GM18873 (cell line): Measurements from ENCODE around the gene PRDX6.
"Not testable (repeated sequence)": the region's sequence is repeated elsewhere in the genome, so short reads cannot be mapped to it uniquely, and the experiment has no call there.

Source experiments
- ATAC-seq: cut with Tn5 transposase; IDR thresholded peaks from one replicate; pipeline ENCODE4 v1.9.1; 2021; ENCODE audit warnings: mild to moderate bottlenecking, moderate library complexity, moderate number of reproducible peaks; ENCODE audit not compliant: unreplicated experiment, low FRiP score

The PRDX6 gene

GRCh38 chr1:173493125-173493524 is 16.0 kb downstream of the PRDX6 start:
- not testable (repeated sequence) for ATAC-seq

- no peak for ATAC-seq
Measured at GRCh38 chr1:173495609-173496267, 18.6 kb downstream of the PRDX6 start.

- no peak for ATAC-seq
Measured at GRCh38 chr1:173496757-173497320, 19.7 kb downstream of the PRDX6 start.

GRCh38 chr1:173499729-173500128 is 22.6 kb downstream of the PRDX6 start:
- no peak for ATAC-seq

- no peak for ATAC-seq
Measured at GRCh38 chr1:173502104-173502503, 25.0 kb downstream of the PRDX6 start.

- no peak for ATAC-seq
Measured at GRCh38 chr1:173503391-173503790, 26.3 kb downstream of the PRDX6 start.

GRCh38 chr1:173504268-173504667 is 27.1 kb downstream of the PRDX6 start:
- no peak for ATAC-seq

- no peak for ATAC-seq
Measured at GRCh38 chr1:173505391-173505790, 28.3 kb downstream of the PRDX6 start.

GRCh38 chr1:173506437-173506836 is 29.3 kb downstream of the PRDX6 start:
- ATAC-seq: no peak

- ATAC-seq: no peak
Measured at GRCh38 chr1:173507205-173507846, 30.2 kb downstream of the PRDX6 start.

GRCh38 chr1:173507847-173508209 is 30.7 kb downstream of the PRDX6 start:
- ATAC-seq: no peak

GRCh38 chr1:173508541-173508940 is 31.4 kb downstream of the PRDX6 start:
- ATAC-seq: no peak

GRCh38 chr1:173509797-173510196 is 32.7 kb downstream of the PRDX6 start:
- no peak for ATAC-seq

GRCh38 chr1:173514503-173514902 is 37.4 kb downstream of the PRDX6 start:
- ATAC-seq: not testable (repeated sequence)

- no peak for ATAC-seq
Measured at GRCh38 chr1:173520799-173521198, 43.7 kb downstream of the PRDX6 start.

- no peak for ATAC-seq
Measured at GRCh38 chr1:173523329-173523728, 46.2 kb downstream of the PRDX6 start.

- no peak for ATAC-seq
Measured at GRCh38 chr1:173525926-173526325, 48.8 kb downstream of the PRDX6 start.

GRCh38 chr1:173527151-173527826 is 50.2 kb downstream of the PRDX6 start:
- no peak for ATAC-seq

- ATAC-seq: no peak
Measured at GRCh38 chr1:173529106-173529505, 52.0 kb downstream of the PRDX6 start.

GRCh38 chr1:173530795-173531693 is 53.9 kb downstream of the PRDX6 start:
- no peak for ATAC-seq
